SU-DHL-6 (cell line): ENCODE results near the gene KRT2.

Experiments
- H2AFZ ChIP-seq: fragments of 200-600 bp; sonication (generic); 2 replicates; pipeline ENCODE4 v1.6.1; 2014; ENCODE audit warnings: low read depth, mild to moderate bottlenecking, moderate library complexity, mixed read lengths, antibody characterized with exemption, low read length; ENCODE audit not compliant: severe bottlenecking
- H3F3A ChIP-seq: fragments of 200-600 bp; shearing (Covaris generic); 2 replicates; pipeline ENCODE4 v1.6.0; 2016; ENCODE audit warnings: antibody characterized with exemption, mild to moderate bottlenecking; ENCODE audit not compliant: insufficient read depth
- H3K27ac ChIP-seq: fragments of 200-600 bp; sonication (generic); 2 replicates; pipeline ENCODE4 v1.5.1; 2016; ENCODE audit warnings: low read depth, mild to moderate bottlenecking, low read length, moderate library complexity, mixed read lengths
- H3K27me3 ChIP-seq: fragments of 200-600 bp; sonication (generic), shearing (Covaris generic); 2 replicates; pipeline ENCODE4 v1.6.0; 2014; ENCODE audit warnings: mild to moderate bottlenecking, low read length
- H3K36me3 ChIP-seq: fragments of 200-600 bp; sonication (generic); 2 replicates; pipeline ENCODE4 v1.6.1; 2014; ENCODE audit warnings: mild to moderate bottlenecking, low read length, mixed read lengths
- H3K4me2 ChIP-seq: fragments of 300-600, 200-600 bp; shearing (Covaris generic), sonication (generic); 2 replicates; pipeline ENCODE4 v1.6.0; 2014; ENCODE audit warnings: low read length, low read depth, mild to moderate bottlenecking; ENCODE audit not compliant: poor library complexity, severe bottlenecking
- H3K4me3 ChIP-seq: fragments of 200-600 bp; sonication (generic); 2 replicates; pipeline ENCODE4 v1.5.1; 2014; ENCODE audit warnings: antibody characterized with exemption, low read length, mild to moderate bottlenecking, mixed read lengths; ENCODE audit not compliant: insufficient read depth, poor library complexity, severe bottlenecking
- H3K79me2 ChIP-seq: fragments of 200-600 bp; sonication (generic); 2 replicates; pipeline ENCODE4 v1.6.1; 2014; ENCODE audit warnings: mild to moderate bottlenecking, low read length, moderate library complexity; ENCODE audit not compliant: insufficient read depth
- H3K9ac ChIP-seq: fragments of 200-600 bp; sonication (generic); 2 replicates; pipeline ENCODE4 v1.7.0; 2014; ENCODE audit warnings: mild to moderate bottlenecking, low read length
- H3K9me2 ChIP-seq: fragments of 200-600 bp; sonication (generic); replicated peaks from 2 replicates; pipeline ENCODE4 v1.6.1; 2014; ENCODE audit warnings: low read length; ENCODE audit not compliant: insufficient read depth
- H3K9me3 ChIP-seq: fragments of 200-600 bp; sonication (generic); 2 replicates; pipeline ENCODE4 v1.6.1; 2014; ENCODE audit warnings: low read length, mixed read lengths; ENCODE audit not compliant: insufficient read depth
- H4K20me1 ChIP-seq: fragments of 200-600 bp; sonication (generic); 2 replicates; pipeline ENCODE4 v1.6.1; 2014; ENCODE audit warnings: low read depth, mild to moderate bottlenecking, antibody characterized with exemption, low read length, moderate library complexity, mixed read lengths
- CTCF ChIP-seq: fragments of 200-600 bp; sonication (generic); IDR thresholded peaks from one replicate; pipeline ENCODE4 v1.5.1; 2017; ENCODE audit warnings: antibody characterized with exemption, mild to moderate bottlenecking, low read length, moderate library complexity; ENCODE audit not compliant: insufficient read depth, poor library complexity, severe bottlenecking
- EZH2phosphoT487 ChIP-seq: fragments of 200-600 bp; sonication (generic), shearing (Covaris generic); conservative IDR thresholded peaks from 2 replicates; pipeline ENCODE4 v1.6.1; 2018; ENCODE audit warnings: mild to moderate bottlenecking, antibody characterized with exemption, low read length, moderate library complexity, mixed read lengths

Gene KRT2

GRCh38 chr12:52684431-52684830 lies 32.4 kb upstream of the KRT2 start:
- Histone ChIP-seq H3K27ac (no peak overlapping the region), H3K79me2 (no peaks in the 10 kb centered on the region), H3F3A (no peaks in the 10 kb centered on the region), H2AFZ (no peak overlapping the region), H3K36me3 (no peaks in the 10 kb centered on the region), H3K9me2 (no peaks in the 10 kb centered on the region), H3K9me3 (no peaks in the 10 kb centered on the region), H3K4me3 (no peak overlapping the region), H4K20me1 (no peaks in the 10 kb centered on the region), H3K27me3 (no peaks in the 10 kb centered on the region), H3K9ac (no peak overlapping the region), H3K4me2 (no peak overlapping the region)
- no peak for TF ChIP-seq EZH2phosphoT487
- no peak for TF ChIP-seq CTCF

- no peaks in the 10 kb centered on the region for H4K20me1 ChIP-seq
- no peaks in the 10 kb centered on the region for H3K79me2 ChIP-seq
- no peaks in the 10 kb centered on the region for H3F3A ChIP-seq
- no peaks in the 10 kb centered on the region for H3K36me3 ChIP-seq
- no peak overlapping the region for H3K4me2 ChIP-seq
- TF ChIP-seq CTCF (no peak), EZH2phosphoT487 (no peak)
- H2AFZ ChIP-seq = no peak overlapping the region
- H3K27ac ChIP-seq = no peak overlapping the region
- H3K9ac ChIP-seq = no peak overlapping the region
- no peaks in the 10 kb centered on the region for H3K9me2 ChIP-seq
- H3K9me3 ChIP-seq = no peaks in the 10 kb centered on the region
- H3K4me3 ChIP-seq = no peak overlapping the region
- no peaks in the 10 kb centered on the region for H3K27me3 ChIP-seq
These were observed 31.7 kb upstream of the KRT2 start for GRCh38 chr12:52683575-52684300.

GRCh38 chr12:52682938-52683574 lies 31.0 kb upstream of the KRT2 start:
- Histone ChIP-seq H3K36me3 (no peaks in the 10 kb centered on the region), H2AFZ (no peak overlapping the region), H3K27ac (no peak overlapping the region), H3K9me3 (no peaks in the 10 kb centered on the region), H3K9ac (no peak overlapping the region), H3K9me2 (no peaks in the 10 kb centered on the region), H3K4me2 (no peak overlapping the region), H3K27me3 (no peaks in the 10 kb centered on the region), H3K4me3 (no peak overlapping the region), H3K79me2 (no peaks in the 10 kb centered on the region), H3F3A (no peaks in the 10 kb centered on the region), H4K20me1 (no peaks in the 10 kb centered on the region)
- TF ChIP-seq CTCF (no peak), EZH2phosphoT487 (no peak)
